ENCODE measurements around the gene DHRS7B. TPM values are rescaled to one million over a fixed set of nuclear protein-coding genes. Genes with fewer than 3 reads are reported as not detected.

The DHRS7B gene
- total RNA-seq, 1 experiment from 2014 or later: 29.5 TPM

DNA sequence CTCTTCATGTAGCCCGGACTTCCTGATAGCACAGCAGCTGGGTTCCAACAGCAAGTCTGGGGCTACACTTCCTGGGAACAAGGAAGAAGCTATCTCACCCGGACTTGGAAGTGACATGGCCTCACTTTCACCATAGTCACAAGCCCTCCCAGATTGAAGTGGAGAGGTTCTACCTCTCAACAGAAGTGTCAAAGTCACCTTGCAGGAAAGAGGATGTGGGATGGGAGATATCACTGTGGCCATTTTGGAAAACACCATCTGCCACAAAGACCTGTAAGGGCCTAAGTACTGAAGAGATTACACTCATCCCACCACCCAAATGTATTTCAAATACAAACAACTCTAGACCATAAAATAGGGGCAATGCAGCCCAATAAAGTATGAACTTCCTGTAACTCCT is 29.9 kb upstream of the DHRS7B start:
- ChIA-PET CTCF (no interaction called here), POLR2A (ENCODE audit: unreplicated experiment) (no interaction called here)
- Histone ChIP-seq H3K4me1 (ENCODE audit: insufficient read depth, low read length) (peaks cover 6% of the 10 kb centered on the region), H3K9ac (ENCODE audit: low read length) (no peak overlapping the region), H3K27me3 (ENCODE audit: low read length) (no peaks in the 10 kb centered on the region), H3F3A (ENCODE audit: low read length, unreplicated experiment) (no peaks in the 10 kb centered on the region), H2AFZ (ENCODE audit: low read length) (no peak overlapping the region), H3K9me3 (ENCODE audit: low read length) (no peaks in the 10 kb centered on the region), H3K4me2 (ENCODE audit: low read length) (no peak overlapping the region), H4K20me1 (ENCODE audit: low read length) (no peaks in the 10 kb centered on the region), H3K4me3 (ENCODE audit: low read length) (no peak overlapping the region), H3K79me2 (ENCODE audit: low read length) (no peaks in the 10 kb centered on the region), H3K27ac (ENCODE audit: low read length) (no peak overlapping the region), H3K36me3 (ENCODE audit: low read depth, low read length) (no peaks in the 10 kb centered on the region), H3K9me2 (replicated peaks; ENCODE audit: low read length) (no peaks in the 10 kb centered on the region)
- no TSS peak for BruUV-seq (replicated peaks)
- ATAC-seq (no peak), DNase-seq (no peak)
- TF ChIP-seq EZH2phosphoT487 (IDR thresholded peaks at IDR 0.05; ENCODE audit: borderline replicate concordance, low read length): no peak
- TF ChIP-seq, protein P1, sequence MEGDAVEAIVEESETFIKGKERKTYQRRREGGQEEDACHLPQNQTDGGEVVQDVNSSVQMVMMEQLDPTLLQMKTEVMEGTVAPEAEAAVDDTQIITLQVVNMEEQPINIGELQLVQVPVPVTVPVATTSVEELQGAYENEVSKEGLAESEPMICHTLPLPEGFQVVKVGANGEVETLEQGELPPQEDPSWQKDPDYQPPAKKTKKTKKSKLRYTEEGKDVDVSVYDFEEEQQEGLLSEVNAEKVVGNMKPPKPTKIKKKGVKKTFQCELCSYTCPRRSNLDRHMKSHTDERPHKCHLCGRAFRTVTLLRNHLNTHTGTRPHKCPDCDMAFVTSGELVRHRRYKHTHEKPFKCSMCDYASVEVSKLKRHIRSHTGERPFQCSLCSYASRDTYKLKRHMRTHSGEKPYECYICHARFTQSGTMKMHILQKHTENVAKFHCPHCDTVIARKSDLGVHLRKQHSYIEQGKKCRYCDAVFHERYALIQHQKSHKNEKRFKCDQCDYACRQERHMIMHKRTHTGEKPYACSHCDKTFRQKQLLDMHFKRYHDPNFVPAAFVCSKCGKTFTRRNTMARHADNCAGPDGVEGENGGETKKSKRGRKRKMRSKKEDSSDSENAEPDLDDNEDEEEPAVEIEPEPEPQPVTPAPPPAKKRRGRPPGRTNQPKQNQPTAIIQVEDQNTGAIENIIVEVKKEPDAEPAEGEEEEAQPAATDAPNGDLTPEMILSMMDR (conservative IDR thresholded peaks at IDR 0.05; ENCODE audit: low read depth, low read length): no peak
- TF ChIP-seq EZH2 (IDR thresholded peaks at IDR 0.05; ENCODE audit: low read length, unreplicated experiment): no peak
- intact Hi-C loops (cut with micrococcal nuclease): no loop called here

DNA sequence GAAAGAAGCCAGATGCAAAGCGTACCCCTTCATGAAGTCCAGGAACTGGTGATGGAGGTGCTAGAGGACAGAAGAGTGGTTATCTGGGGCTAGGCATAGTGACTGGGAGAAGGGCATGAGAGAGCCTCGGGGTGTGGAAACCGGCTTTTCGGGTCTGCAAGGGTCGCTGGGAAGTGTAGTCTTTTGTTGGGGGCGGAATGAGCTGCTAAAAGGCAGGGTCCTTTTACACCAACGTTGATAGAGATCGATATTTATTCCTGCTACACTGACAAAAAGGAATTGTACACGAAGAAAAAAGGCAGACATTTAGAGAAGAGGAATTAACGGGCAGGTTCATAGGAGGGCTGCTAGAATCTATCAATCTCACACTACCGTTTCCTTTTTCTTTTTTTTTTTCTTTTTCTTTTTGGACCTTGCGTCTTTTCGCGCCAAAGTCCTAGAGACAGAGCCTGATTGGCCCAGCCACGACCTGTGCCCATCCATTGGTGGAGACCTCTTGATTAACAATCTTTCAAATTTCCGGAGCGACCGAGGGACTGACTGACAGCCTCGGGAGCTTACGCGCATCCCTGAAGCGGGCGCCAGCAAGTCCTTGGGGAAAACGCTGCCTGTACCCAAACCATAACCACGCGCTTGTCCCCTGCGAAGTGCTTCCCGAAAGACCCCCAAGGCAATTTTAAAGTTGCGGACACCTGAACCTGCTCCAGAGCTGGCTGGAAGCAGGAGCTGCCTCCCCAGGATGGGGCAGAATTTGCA is 27.7 kb upstream of the DHRS7B start:
- TF ChIP-seq EZH2phosphoT487 (IDR thresholded peaks at IDR 0.05; ENCODE audit: borderline replicate concordance, low read length): no peak
- TF ChIP-seq, protein P1 (conservative IDR thresholded peaks at IDR 0.05; ENCODE audit: low read depth, low read length): no peak
- TF ChIP-seq EZH2 (IDR thresholded peaks at IDR 0.05; ENCODE audit: low read length, unreplicated experiment): no peak
- no peaks in the 10 kb centered on the region for H3K79me2 ChIP-seq (ENCODE audit: low read length)
- no peaks in the 10 kb centered on the region for H3K36me3 ChIP-seq (ENCODE audit: low read depth, low read length)
- H3K27ac ChIP-seq (ENCODE audit: low read length): peak overlapping the region; percentile 61
- H3K9ac ChIP-seq (ENCODE audit: low read length): peak overlapping the region; percentile 80
- peaks cover 6% of the 10 kb centered on the region for H3K4me1 ChIP-seq (ENCODE audit: insufficient read depth, low read length)
- no peaks in the 10 kb centered on the region for H3F3A ChIP-seq (ENCODE audit: low read length, unreplicated experiment)
- H4K20me1 ChIP-seq (ENCODE audit: low read length): no peaks in the 10 kb centered on the region
- POLR2A ChIA-PET (ENCODE audit: unreplicated experiment): interaction anchor here (0.6 to 1.0 kb wide), 3 partner anchors 56 to 453 kb away, joined by 5 to 17 read pairs (median 5); partner anchors contain the start of gene USP22
- intact Hi-C loops (cut with micrococcal nuclease): loop anchor here (1.0 kb wide), 1 partner anchor 59 kb away; no protein-coding TSS in a partner anchor
- H3K4me3 ChIP-seq (ENCODE audit: low read length): peak overlapping the region; percentile 88
- CTCF ChIA-PET: interaction anchor here (0.5 to 1.5 kb wide), 3 partner anchors 16 to 179 kb away, joined by 3 to 21 read pairs (median 6); partner anchors contain the start of gene USP22
- H3K9me2 ChIP-seq (replicated peaks; ENCODE audit: low read length): no peaks in the 10 kb centered on the region
- peak overlapping the region; percentile 95 for H3K4me2 ChIP-seq (ENCODE audit: low read length)
- DNase-seq (peak; percentile 95), ATAC-seq (peak; percentile 99)
- H2AFZ ChIP-seq (ENCODE audit: low read length): peak overlapping the region; percentile 99
- no TSS peak for BruUV-seq (replicated peaks)
- H3K27me3 ChIP-seq (ENCODE audit: low read length): no peaks in the 10 kb centered on the region
- H3K9me3 ChIP-seq (ENCODE audit: low read length): no peaks in the 10 kb centered on the region

DNA sequence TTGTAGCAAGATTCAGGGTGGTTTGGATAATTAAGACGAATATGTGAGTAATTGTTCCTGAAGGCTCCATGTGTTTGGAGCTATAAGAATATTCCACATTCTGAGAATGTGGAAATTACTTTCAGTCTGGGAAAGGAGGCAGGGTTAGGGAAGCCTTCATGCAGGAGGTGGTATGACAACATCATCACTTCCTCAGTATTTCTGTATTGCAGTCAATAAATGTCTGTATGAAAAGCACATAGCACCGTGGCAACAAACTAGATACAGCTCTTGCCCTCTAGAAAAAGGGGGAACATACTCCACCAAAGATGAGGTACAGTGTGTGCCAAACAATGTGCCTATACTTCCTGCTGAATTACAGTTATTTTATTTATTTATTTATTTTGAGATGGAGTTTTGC is 26.1 kb upstream of the DHRS7B start:
- H3K79me2 ChIP-seq (ENCODE audit: low read length): no peaks in the 10 kb centered on the region
- H3K27me3 ChIP-seq (ENCODE audit: low read length): no peaks in the 10 kb centered on the region
- H3K4me1 ChIP-seq (ENCODE audit: insufficient read depth, low read length): peaks cover 6% of the 10 kb centered on the region
- H3F3A ChIP-seq (ENCODE audit: low read length, unreplicated experiment): no peaks in the 10 kb centered on the region
- BruUV-seq (replicated peaks): no TSS peak
- intact Hi-C loops (cut with micrococcal nuclease): no loop called here
- POLR2A ChIA-PET (ENCODE audit: unreplicated experiment): interaction anchor here (0.7 kb wide), 1 partner anchor 156 kb away, joined by 3 read pairs; no protein-coding TSS in a partner anchor
- no peaks in the 10 kb centered on the region for H3K9me3 ChIP-seq (ENCODE audit: low read length)
- CTCF ChIA-PET: no interaction called here
- no peak overlapping the region for H2AFZ ChIP-seq (ENCODE audit: low read length)
- H3K36me3 ChIP-seq (ENCODE audit: low read depth, low read length): no peaks in the 10 kb centered on the region
- H3K4me3 ChIP-seq (ENCODE audit: low read length): no peak overlapping the region
- H3K27ac ChIP-seq (ENCODE audit: low read length): no peak overlapping the region
- ATAC-seq: no peak
- peak overlapping the region; percentile 95; the same call in 1 of the 2 replicates for H3K4me2 ChIP-seq (ENCODE audit: low read length)
- no peaks in the 10 kb centered on the region for H3K9me2 ChIP-seq (replicated peaks; ENCODE audit: low read length)
- H3K9ac ChIP-seq (ENCODE audit: low read length): no peak overlapping the region
- TF ChIP-seq EZH2 (IDR thresholded peaks at IDR 0.05; ENCODE audit: low read length, unreplicated experiment) (no peak), EZH2phosphoT487 (IDR thresholded peaks at IDR 0.05; ENCODE audit: borderline replicate concordance, low read length) (no peak)
- TF ChIP-seq, protein P1 (conservative IDR thresholded peaks at IDR 0.05; ENCODE audit: low read depth, low read length): no peak
- no peaks in the 10 kb centered on the region for H4K20me1 ChIP-seq (ENCODE audit: low read length)
- no peak for DNase-seq

Measured in PC-3 (cell line).